IgD-negative memory B cell (primary cell): ENCODE data around the gene CCDC15. TPM values are rescaled to one million over a fixed set of nuclear protein-coding genes. Genes with fewer than 3 reads are reported as not detected.
"Not testable (repeated sequence)": the region's sequence is repeated elsewhere in the genome, so short reads cannot be mapped to it uniquely, and the experiment has no call there.

ENCODE experiments used
- H3K27ac Mint-ChIP-seq, 3 donors: one replicate each; pipeline ENCODE4 v1.8.0; 2020 to 2022; ENCODE audit warnings: mild to moderate bottlenecking in 3 of 3, mixed read lengths in 3 of 3, moderate library complexity in 1 of 3
- H3K27me3 Mint-ChIP-seq: one replicate; pipeline ENCODE4 v1.8.0; 2021; ENCODE audit warnings: mixed read lengths
- H3K36me3 Mint-ChIP-seq: one replicate; pipeline ENCODE4 v1.8.0; 2020; ENCODE audit warnings: mild to moderate bottlenecking, mixed read lengths
- H3K4me1 Mint-ChIP-seq, 3 donors: one replicate each; pipeline ENCODE4 v1.8.0; 2020 to 2022; ENCODE audit warnings: mixed read lengths in 3 of 3, mild to moderate bottlenecking in 1 of 3
- H3K4me3 Mint-ChIP-seq, 4 donors: one replicate each; pipeline ENCODE4 v1.8.0; 2020 to 2022; ENCODE audit warnings: mild to moderate bottlenecking in 4 of 4, mixed read lengths in 4 of 4, moderate library complexity in 3 of 4
- H3K9me3 Mint-ChIP-seq, 3 donors: one replicate each; pipeline ENCODE4 v1.8.0; 2020 to 2021; ENCODE audit warnings: mixed read lengths in 3 of 3, mild to moderate bottlenecking in 1 of 3
- polyA plus RNA-seq: library from polyadenylated mRNA; unstranded; fragments of 300-500 nt; fragmentation: Illumina TruSeq; gene quantifications from one replicate; pipeline ENCODE4 v1.2.3, GENCODE V29; 2021

CCDC15 gene
- polyA plus RNA-seq, 1 donor from 2014 or later, result 0.79 TPM

DNA sequence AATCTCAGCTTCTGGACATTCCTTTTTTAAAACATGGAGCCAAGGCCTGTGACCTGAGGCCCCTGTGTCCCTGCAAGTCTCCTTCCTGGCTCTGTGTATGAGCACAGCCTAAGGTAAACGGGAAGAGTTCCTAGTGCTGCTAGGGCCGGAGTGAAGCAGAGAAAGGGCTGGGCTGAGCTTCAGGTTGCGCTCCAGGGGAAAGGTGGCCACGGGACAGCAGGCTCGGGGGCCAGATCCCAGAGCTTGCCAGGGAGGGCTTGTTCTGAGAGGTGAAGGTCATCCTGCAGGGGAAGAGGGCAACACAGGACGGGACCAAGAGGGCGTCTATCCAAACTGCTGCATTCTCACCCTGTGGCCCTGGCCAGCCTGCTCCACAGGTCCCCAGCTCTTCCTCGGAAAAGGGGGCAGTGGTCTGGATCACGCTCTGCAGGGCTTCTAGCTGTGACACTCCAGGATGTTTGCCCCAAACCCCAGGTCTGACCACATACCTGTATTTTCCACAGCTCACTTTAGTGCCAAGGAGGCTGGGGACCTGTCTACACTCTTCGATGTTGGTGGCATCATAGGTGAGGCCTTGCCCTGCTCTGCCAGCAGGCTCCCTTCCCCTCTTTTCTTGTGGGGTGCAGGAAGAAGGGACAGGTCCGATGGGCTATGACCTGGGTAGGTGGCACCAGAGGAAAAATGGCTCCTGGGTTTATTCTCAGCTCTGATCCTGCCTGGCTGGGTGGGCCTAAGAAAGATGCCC, 129.5 kb downstream of the CCDC15 start:
- Mint-ChIP-seq H3K4me1 (peaks cover 0 to 4% (median 1%) of the 10 kb centered on the region in 3 donors), H3K4me3 (no peak overlapping the region), H3K27ac (peak overlapping the region in 1 of 3 donors; percentile 35), H3K27me3 (no peaks in the 10 kb centered on the region), H3K36me3 (peaks cover 7% of the 10 kb centered on the region), H3K9me3 (no peaks in the 10 kb centered on the region)

DNA sequence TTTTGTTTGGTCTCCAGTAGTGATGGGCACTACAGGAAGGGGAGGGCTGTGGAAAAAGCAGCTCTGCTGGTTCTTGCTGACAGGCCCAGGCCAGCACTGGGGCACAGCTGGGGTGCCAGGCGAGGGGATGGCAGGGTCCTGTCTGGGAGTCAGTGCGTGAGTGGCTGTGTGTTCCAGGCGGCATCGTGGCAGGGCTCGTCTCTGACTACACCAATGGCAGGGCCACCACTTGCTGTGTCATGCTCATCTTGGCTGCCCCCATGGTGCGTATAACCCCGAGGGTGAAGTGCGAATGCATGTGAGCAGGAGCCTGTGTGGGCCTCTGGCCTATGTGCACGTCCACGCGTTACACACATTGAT, 130.0 kb downstream of the CCDC15 start:
- H3K27ac Mint-ChIP-seq, result peak overlapping the region in 1 of 3 donors; percentile 39

DNA sequence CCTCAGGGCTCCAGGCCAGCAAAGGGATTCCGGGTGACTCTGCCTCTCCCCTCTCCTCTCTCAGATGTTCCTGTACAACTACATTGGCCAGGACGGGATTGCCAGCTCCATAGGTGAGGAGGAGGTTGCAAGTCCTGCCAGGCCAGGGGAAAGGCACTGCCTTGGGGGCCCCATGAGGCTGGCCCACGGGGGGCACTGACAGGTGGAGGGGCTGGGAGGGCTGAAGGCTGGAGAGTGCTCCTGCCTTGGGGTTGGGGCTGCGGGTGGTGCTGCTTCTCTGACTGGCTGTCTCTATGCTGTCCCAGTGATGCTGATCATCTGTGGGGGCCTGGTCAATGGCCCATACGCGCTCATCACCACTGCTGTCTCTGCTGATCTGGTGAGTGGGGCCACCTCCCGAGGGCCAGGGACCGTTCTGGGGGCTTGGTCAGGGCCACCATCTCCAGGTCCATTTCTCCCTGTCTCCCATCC, 130.8 kb downstream of the CCDC15 start:
- Mint-ChIP-seq H3K36me3 (peaks cover 7% of the 10 kb centered on the region), H3K27me3 (no peaks in the 10 kb centered on the region), H3K27ac (peak overlapping the region in 2 of 3 donors; percentile 39 to 83), H3K9me3 (no peaks in the 10 kb centered on the region), H3K4me3 (no peak overlapping the region), H3K4me1 (peaks cover 0 to 4% (median 0%) of the 10 kb centered on the region in 3 donors)

More for the DNA sequence above, 130.0 kb downstream of the CCDC15 start:
- Mint-ChIP-seq H3K4me1 (peaks cover 0 to 4% (median 0%) of the 10 kb centered on the region in 3 donors), H3K4me3 (no peak overlapping the region), H3K36me3 (peaks cover 7% of the 10 kb centered on the region), H3K27me3 (no peaks in the 10 kb centered on the region), H3K9me3 (no peaks in the 10 kb centered on the region)

DNA sequence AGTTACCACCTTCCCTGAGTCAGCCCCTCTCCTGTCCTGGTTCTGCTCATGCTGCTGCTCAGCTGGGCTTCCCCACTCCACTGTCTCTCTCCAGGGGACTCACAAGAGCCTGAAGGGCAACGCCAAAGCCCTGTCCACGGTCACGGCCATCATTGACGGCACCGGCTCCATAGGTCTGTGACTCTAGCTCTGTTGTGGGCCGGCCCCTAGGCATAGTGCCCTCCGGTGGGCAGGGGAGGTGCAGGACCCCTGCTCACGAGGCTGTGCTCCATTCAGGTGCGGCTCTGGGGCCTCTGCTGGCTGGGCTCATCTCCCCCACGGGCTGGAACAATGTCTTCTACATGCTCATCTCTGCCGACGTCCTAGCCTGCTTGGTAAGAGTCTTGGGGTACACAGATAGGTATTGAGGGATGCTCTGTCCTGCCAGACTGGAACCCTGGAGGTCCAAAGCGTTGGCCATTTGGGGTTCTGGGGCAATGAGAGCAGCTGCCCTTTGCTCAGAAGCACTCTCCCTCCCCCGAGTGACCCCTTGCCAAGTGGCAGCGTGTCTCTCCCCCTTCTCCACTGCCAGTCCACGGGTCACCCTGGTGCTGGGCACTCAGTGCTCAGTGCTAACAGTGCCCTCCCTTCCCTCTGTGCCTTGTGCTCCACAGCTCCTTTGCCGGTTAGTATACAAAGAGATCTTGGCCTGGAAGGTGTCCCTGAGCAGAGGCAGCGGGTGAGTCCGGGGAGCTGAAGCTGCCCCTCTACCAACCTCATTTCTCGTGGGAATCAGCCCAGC, 131.5 kb downstream of the CCDC15 start:
- H3K9me3 Mint-ChIP-seq, result no peaks in the 10 kb centered on the region
- no peaks in the 10 kb centered on the region for H3K27me3 Mint-ChIP-seq
- H3K27ac Mint-ChIP-seq, result peak overlapping the region in 1 of 3 donors; percentile 83
- H3K36me3 Mint-ChIP-seq, result peaks cover 7% of the 10 kb centered on the region
- no peak overlapping the region for H3K4me3 Mint-ChIP-seq
- peaks cover 0 to 5% (median 2%) of the 10 kb centered on the region in 3 donors for H3K4me1 Mint-ChIP-seq

DNA sequence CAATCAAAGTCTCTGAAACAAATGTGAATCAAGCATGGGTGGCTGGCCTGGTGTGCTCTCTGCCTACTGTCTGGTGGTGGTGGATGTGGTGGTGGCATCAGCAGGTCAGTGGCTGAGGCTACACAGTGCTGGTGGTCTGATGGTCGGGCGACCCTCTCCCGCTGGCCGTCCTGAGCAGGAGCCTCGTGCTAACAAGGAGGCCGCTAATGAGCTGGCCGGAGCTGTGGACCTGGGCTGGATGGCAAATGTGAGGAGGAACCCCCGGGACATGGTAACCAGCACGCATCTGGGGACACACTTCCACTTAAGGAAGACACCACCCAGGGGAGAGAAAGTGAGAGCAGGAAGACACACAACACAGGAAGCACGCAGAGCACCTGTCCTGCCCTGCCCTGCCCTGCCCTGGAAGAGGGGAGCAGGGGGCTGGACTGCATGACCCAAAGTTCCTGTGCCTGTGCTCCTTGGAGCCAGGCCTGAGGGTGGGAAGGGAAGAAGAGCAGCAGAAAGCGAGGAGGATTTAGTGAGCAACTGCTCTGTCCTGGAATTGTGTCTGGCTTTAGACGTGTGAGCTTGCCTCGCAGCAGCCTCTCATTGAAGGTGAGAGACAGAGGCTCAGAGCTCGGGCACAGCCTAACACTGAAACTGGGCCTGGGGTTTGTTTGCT, 132.8 kb downstream of the CCDC15 start:
- Mint-ChIP-seq H3K4me1 (peaks cover 0 to 5% (median 4%) of the 10 kb centered on the region in 3 donors), H3K4me3 (no peak overlapping the region), H3K27me3 (no peaks in the 10 kb centered on the region), H3K27ac (no peak overlapping the region), H3K9me3 (no peaks in the 10 kb centered on the region), H3K36me3 (peaks cover 7% of the 10 kb centered on the region)

DNA sequence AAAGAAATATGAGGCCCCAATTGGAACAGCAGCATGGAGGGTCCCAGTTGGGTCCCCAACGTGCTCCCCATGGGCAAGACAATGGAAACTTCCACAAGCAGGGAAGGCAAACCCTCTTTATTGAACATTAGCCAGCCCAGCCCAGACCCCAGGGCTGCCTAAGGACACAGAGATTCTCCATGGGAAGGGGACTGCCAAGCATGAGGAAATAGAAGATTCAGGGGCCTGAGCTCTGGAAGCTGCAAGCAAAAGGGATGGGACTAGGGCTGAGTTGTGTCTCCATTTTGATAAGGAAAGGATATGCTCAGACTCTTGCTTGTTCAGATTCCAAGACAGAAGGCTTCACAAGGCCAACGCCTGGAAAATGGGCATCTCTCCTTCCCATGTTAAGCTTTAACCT, 134.1 kb downstream of the CCDC15 start:
- no peaks in the 10 kb centered on the region for H3K27me3 Mint-ChIP-seq
- no peaks in the 10 kb centered on the region for H3K9me3 Mint-ChIP-seq
- H3K36me3 Mint-ChIP-seq, result peaks cover 7% of the 10 kb centered on the region
- peaks cover 0 to 5% (median 4%) of the 10 kb centered on the region in 3 donors for H3K4me1 Mint-ChIP-seq
- H3K27ac Mint-ChIP-seq, result peak overlapping the region in 1 of 3 donors; percentile 18
- H3K4me3 Mint-ChIP-seq, result no peak overlapping the region

DNA sequence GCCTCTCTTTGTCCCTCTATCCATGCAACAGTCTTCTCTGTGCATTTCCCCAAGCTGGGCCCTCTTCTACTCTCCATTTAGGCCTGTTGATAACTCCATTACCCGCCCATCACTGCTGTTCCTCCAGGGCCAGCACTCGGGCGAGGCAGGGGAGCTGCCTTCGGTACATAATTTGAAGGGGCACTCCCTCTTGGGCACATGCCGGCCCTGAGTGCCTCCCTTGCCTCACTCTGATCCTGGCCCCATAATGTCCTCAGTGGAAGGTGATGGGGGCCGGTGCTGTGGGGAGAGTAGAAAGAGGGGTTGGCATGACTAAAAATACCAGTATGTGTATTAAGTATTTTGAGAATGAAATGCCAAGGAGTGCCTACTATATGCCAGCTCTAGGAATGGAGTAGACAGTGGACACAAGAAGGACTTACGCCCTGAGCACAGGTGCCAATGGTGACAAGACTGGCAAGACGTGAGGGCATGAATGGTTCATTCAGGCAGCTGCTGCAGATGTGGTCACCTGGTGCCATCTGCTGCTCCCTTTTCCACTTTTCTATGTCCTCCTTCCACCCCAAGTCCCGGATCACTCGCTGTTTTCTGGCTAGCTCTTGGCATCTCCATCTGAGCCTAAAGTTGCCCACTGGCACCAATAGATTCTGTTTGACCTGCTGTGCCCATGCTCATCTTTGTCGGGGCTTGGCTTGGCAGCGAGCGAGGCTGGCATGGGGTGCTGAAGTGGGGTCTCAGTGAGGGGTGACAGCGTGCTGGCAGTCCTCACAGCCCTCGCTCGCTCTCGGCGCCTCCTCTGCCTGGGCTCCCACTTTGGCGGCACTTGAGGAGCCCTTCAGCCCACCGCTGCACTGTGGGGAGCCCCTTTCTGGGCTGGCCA, 134.8 kb downstream of the CCDC15 start:
- Mint-ChIP-seq H3K27me3 (no peaks in the 10 kb centered on the region), H3K27ac (no peak overlapping the region)

DNA sequence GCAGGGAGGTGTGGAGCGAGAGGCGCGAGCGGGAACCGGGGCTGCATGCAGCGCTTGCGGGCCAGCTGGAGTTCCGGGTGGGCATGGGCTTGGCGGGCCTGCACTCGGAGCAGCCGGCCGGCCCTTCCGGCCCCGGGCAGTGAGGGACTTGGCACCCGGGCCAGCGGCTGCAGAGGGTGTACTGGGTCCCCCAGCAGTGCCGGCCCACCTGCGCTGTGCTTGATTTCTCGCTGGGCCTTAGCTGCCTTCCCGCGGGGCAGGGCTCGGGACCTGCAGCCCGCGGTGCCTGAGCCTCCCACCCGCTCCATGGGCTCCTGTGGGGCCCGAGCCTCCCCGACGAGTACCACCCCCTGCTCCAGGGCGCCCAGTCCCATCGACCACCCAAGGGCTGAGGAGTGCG, 135.5 kb downstream of the CCDC15 start:
- not testable (repeated sequence) for H3K27me3 Mint-ChIP-seq, H3K27ac Mint-ChIP-seq, H3K36me3 Mint-ChIP-seq, H3K9me3 Mint-ChIP-seq, H3K4me3 Mint-ChIP-seq, H3K4me1 Mint-ChIP-seq

More for the DNA sequence above, 134.8 kb downstream of the CCDC15 start:
- Mint-ChIP-seq H3K36me3 (peaks cover 5% of the 10 kb centered on the region), H3K4me3 (no peak overlapping the region), H3K9me3 (no peaks in the 10 kb centered on the region), H3K4me1 (peaks cover 0 to 5% (median 4%) of the 10 kb centered on the region in 3 donors)

DNA sequence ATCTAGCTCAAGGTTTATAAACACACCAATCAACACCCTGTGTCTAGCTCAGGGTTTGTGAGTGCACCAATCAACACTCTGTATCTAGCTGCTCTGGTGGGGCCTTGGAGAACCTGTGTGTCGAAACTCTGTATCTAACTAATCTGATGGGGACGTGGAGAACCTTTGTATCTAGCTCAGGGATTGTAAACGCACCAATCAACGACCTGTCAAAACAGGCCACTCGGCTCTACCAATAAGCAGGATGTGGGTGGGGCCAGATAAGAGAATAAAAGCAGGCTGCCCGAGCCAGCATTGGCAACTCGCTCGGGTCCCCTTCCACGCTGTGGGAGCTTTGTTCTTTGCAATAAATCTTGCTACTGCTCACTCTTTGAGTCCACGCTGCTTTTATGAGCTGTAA, 136.1 kb downstream of the CCDC15 start:
- H3K27ac Mint-ChIP-seq, result peak overlapping the region in 1 of 3 donors; percentile 19
- H3K36me3 Mint-ChIP-seq, H3K27me3 Mint-ChIP-seq, H3K4me3 Mint-ChIP-seq, H3K9me3 Mint-ChIP-seq, H3K4me1 Mint-ChIP-seq: not testable (repeated sequence)

DNA sequence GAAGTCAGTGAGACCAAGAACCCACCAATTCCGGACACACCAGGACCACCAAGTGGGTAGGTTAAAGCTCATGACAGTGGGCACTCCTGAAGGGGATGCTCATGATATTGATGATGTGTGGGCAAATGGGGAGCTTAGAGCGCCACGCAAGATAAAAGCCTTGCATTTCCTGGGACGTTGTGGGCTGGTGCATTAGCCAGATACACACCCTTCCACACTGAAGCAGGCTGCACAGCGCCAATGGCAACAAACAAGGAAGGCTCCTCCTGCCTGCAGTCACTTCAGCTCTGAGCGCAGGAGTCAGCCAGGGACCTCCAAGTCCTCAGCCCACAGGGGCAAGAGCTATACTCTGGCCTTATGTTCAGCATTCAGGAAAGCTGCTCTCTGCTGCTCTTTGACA, 136.8 kb downstream of the CCDC15 start:
- no peaks in the 10 kb centered on the region for H3K27me3 Mint-ChIP-seq
- no peaks in the 10 kb centered on the region for H3K9me3 Mint-ChIP-seq
- H3K4me1 Mint-ChIP-seq, result peaks cover 0 to 5% (median 4%) of the 10 kb centered on the region in 3 donors
- peak overlapping the region in 1 of 3 donors; percentile 19 for H3K27ac Mint-ChIP-seq
- no peak overlapping the region for H3K4me3 Mint-ChIP-seq
- H3K36me3 Mint-ChIP-seq, result no peaks in the 10 kb centered on the region

Other genes starting within 250 kb of the CCDC15 start
- gene NRGN, start 214.3 kb upstream of the CCDC15 start, polyA plus RNA-seq, result 4.6 TPM
- not detected for gene VSIG2, start 201.9 kb upstream of the CCDC15 start, polyA plus RNA-seq
- 2.5 TPM for gene ESAM, start 191.9 kb upstream of the CCDC15 start, polyA plus RNA-seq
- gene MSANTD2, start 153.8 kb upstream of the CCDC15 start, polyA plus RNA-seq, result 7.1 TPM
- not detected for gene ROBO3, start 88.8 kb upstream of the CCDC15 start, polyA plus RNA-seq
- gene ROBO4, start 56.3 kb upstream of the CCDC15 start, polyA plus RNA-seq, result not detected
- gene HEPN1, start 35.0 kb upstream of the CCDC15 start, polyA plus RNA-seq, result not detected
- gene HEPACAM, start 18.2 kb upstream of the CCDC15 start, polyA plus RNA-seq, result not detected
- 11.2 TPM for gene SLC37A2, start 109.1 kb downstream of the CCDC15 start, polyA plus RNA-seq
- gene TMEM218, start 157.4 kb downstream of the CCDC15 start, polyA plus RNA-seq, result 45.1 TPM
- not detected for gene PKNOX2, start 210.5 kb downstream of the CCDC15 start, polyA plus RNA-seq